GM23338 (cell line): ENCODE results near the gene IRGC. TPM values are rescaled to one million over a fixed set of nuclear protein-coding genes. Genes with fewer than 3 reads are reported as not detected.

Source experiments
- ATAC-seq: fragments of 200-7000 bp; cut with Tn5 transposase; 3 replicates; pipeline ENCODE4 v1.9.1; 2020
- DNase-seq: peaks from one replicate; pipeline ENCODE4 v3.0.0-alpha.2; 2015; ENCODE audit warnings: low spot score
- H2AFZ ChIP-seq: fragments of 200-600 bp; sonication (generic); 2 replicates; pipeline ENCODE4 v1.8.0; 2016; ENCODE audit warnings: antibody characterized with exemption, mild to moderate bottlenecking, moderate library complexity
- H3F3A ChIP-seq: fragments of 200-600 bp; sonication (generic); replicated peaks from 2 replicates; pipeline ENCODE4 v1.8.0; 2017; ENCODE audit warnings: antibody characterized with exemption, mixed run types, low read depth
- H3K27ac ChIP-seq: fragments of 200-600 bp; sonication (generic); 2 replicates; pipeline ENCODE4 v1.6.1; 2016; ENCODE audit warnings: low read depth
- H3K27me3 ChIP-seq: fragments of 200-600 bp; sonication (generic); 2 replicates; pipeline ENCODE4 v1.8.0; 2016; ENCODE audit warnings: mild to moderate bottlenecking, mixed run types, moderate library complexity; ENCODE audit not compliant: insufficient read depth
- H3K36me3 ChIP-seq: fragments of 200-600 bp; sonication (generic); 2 replicates; pipeline ENCODE4 v1.8.0; 2016; ENCODE audit warnings: mild to moderate bottlenecking; ENCODE audit not compliant: insufficient read depth
- H3K4me1 ChIP-seq: fragments of 200-600 bp; sonication (generic); 2 replicates; pipeline ENCODE4 v1.8.0; 2016; ENCODE audit warnings: mild to moderate bottlenecking, moderate library complexity; ENCODE audit not compliant: insufficient read depth
- H3K4me2 ChIP-seq: fragments of 200-600 bp; sonication (generic); 2 replicates; pipeline ENCODE4 v1.7.1; 2017; ENCODE audit warnings: mixed run types
- H3K4me3 ChIP-seq: fragments of 200-600 bp; sonication (generic); 2 replicates; pipeline ENCODE4 v1.6.1; 2016; ENCODE audit warnings: mixed run types
- H3K79me2 ChIP-seq: fragments of 200-600 bp; sonication (generic); replicated peaks from 2 replicates; pipeline ENCODE4 v1.8.0; 2017; ENCODE audit warnings: mild to moderate bottlenecking; ENCODE audit not compliant: insufficient read depth
- H3K9me2 ChIP-seq: fragments of 200-600 bp; sonication (generic); 2 replicates; pipeline ENCODE4 v1.8.0; 2017; ENCODE audit not compliant: insufficient read depth
- H4K20me1 ChIP-seq: fragments of 200-600 bp; sonication (generic); replicated peaks from 2 replicates; pipeline ENCODE4 v1.8.0; 2017; ENCODE audit warnings: mild to moderate bottlenecking; ENCODE audit not compliant: insufficient read depth
- H3K27ac Mint-ChIP-seq: 2 replicates; pipeline ENCODE4 v1.8.0; 2020; ENCODE audit warnings: inconsistent platforms, mild to moderate bottlenecking, moderate library complexity, mixed read lengths
- H3K27me3 Mint-ChIP-seq: 3 replicates; pipeline ENCODE4 v1.8.0; 2022; ENCODE audit warnings: low read depth, mild to moderate bottlenecking, moderate library complexity, mixed read lengths, inconsistent platforms; ENCODE audit not compliant: insufficient read depth, poor library complexity
- H3K36me3 Mint-ChIP-seq: 3 replicates; pipeline ENCODE4 v1.8.0; 2021; ENCODE audit warnings: low read depth, mild to moderate bottlenecking, inconsistent platforms, moderate library complexity, mixed read lengths
- H3K4me1 Mint-ChIP-seq: 3 replicates; pipeline ENCODE4 v1.8.0; 2020; ENCODE audit warnings: mild to moderate bottlenecking, inconsistent platforms, mixed read lengths
- H3K4me3 Mint-ChIP-seq: 3 replicates; pipeline ENCODE4 v1.8.0; 2021; ENCODE audit warnings: moderate library complexity, mild to moderate bottlenecking, inconsistent platforms, mixed read lengths
- H3K9me3 Mint-ChIP-seq: 3 replicates; pipeline ENCODE4 v1.8.0; 2020; ENCODE audit warnings: moderate library complexity, mild to moderate bottlenecking, inconsistent platforms, mixed read lengths
- POLR2AphosphoS5 ChIP-seq: IDR thresholded peaks from 2 replicates; pipeline ENCODE4 v1.6.1; 2016; ENCODE audit warnings: antibody characterized with exemption, low read depth
- STAT1 ChIP-seq: IDR thresholded peaks from one replicate; pipeline ENCODE4 v1.6.1; 2016; ENCODE audit warnings: antibody characterized with exemption; ENCODE audit not compliant: unreplicated experiment
- ZNF114 ChIP-seq: fragments of 250-450 bp; sonication (Bioruptor Pico); IDR thresholded peaks from 2 replicates; pipeline ENCODE4 v1.5.0; 2020; ENCODE audit warnings: mild to moderate bottlenecking, moderate library complexity
- ZNF331 ChIP-seq: fragments of 250-450 bp; sonication (Bioruptor Pico); IDR thresholded peaks from 2 replicates; pipeline ENCODE4 v1.5.0; 2020; ENCODE audit warnings: low read depth, mild to moderate bottlenecking, moderate library complexity
- ZNF462 ChIP-seq: fragments of 250-450 bp; sonication (Bioruptor Pico); IDR thresholded peaks from 2 replicates; pipeline ENCODE4 v1.5.0; 2020; ENCODE audit warnings: mild to moderate bottlenecking, moderate library complexity
- polyA plus RNA-seq: library from polyadenylated mRNA; unstranded; fragments of >200 nt; fragmentation: Nextera tagmentation; extraction: Ambion mirVana; gene quantifications from 2 replicates; pipeline ENCODE4 v1.2.1, GENCODE V29; 2016
- total RNA-seq: library from RNA; depleted of rRNA; stranded (reverse); fragments of >200 nt; shearing (Covaris generic); gene quantifications from 2 replicates; pipeline ENCODE4 v1.2.3, GENCODE V29; 2014
- TF ChIP-seq, protein P1 (sequence below): IDR thresholded peaks from one replicate; pipeline ENCODE4 v1.6.1; 2018; ENCODE audit warnings: antibody characterized with exemption; ENCODE audit not compliant: unreplicated experiment

IRGC gene
- total and polyA plus RNA-seq, 2 experiments from 2014 or later: not detected

GRCh38 chr19:43705729-43706128 lies 10.1 kb upstream of the IRGC start:
- H3K4me2 ChIP-seq: no peak overlapping the region
- H3K27ac ChIP-seq: no peak overlapping the region
- Mint-ChIP-seq H3K27ac (no peak overlapping the region), H3K27me3 (peaks cover 9% of the 10 kb centered on the region), H3K4me3 (no peak overlapping the region), H3K36me3 (peaks cover 3% of the 10 kb centered on the region; the same call in 2 of the 3 replicates), H3K4me1 (no peaks in the 10 kb centered on the region; the same call in 2 of the 3 replicates), H3K9me3 (peaks cover 12% of the 10 kb centered on the region)
- no peaks in the 10 kb centered on the region for H3K4me1 ChIP-seq
- no peak for ATAC-seq
- no peaks in the 10 kb centered on the region for H4K20me1 ChIP-seq
- no peak for DNase-seq
- TF ChIP-seq STAT1 (no peak), ZNF462 (CRISPR knock-in tag) (no peak), ZNF114 (CRISPR knock-in tag) (no peak), POLR2AphosphoS5 (no peak), ZNF331 (CRISPR knock-in tag) (no peak)
- TF ChIP-seq, protein P1, sequence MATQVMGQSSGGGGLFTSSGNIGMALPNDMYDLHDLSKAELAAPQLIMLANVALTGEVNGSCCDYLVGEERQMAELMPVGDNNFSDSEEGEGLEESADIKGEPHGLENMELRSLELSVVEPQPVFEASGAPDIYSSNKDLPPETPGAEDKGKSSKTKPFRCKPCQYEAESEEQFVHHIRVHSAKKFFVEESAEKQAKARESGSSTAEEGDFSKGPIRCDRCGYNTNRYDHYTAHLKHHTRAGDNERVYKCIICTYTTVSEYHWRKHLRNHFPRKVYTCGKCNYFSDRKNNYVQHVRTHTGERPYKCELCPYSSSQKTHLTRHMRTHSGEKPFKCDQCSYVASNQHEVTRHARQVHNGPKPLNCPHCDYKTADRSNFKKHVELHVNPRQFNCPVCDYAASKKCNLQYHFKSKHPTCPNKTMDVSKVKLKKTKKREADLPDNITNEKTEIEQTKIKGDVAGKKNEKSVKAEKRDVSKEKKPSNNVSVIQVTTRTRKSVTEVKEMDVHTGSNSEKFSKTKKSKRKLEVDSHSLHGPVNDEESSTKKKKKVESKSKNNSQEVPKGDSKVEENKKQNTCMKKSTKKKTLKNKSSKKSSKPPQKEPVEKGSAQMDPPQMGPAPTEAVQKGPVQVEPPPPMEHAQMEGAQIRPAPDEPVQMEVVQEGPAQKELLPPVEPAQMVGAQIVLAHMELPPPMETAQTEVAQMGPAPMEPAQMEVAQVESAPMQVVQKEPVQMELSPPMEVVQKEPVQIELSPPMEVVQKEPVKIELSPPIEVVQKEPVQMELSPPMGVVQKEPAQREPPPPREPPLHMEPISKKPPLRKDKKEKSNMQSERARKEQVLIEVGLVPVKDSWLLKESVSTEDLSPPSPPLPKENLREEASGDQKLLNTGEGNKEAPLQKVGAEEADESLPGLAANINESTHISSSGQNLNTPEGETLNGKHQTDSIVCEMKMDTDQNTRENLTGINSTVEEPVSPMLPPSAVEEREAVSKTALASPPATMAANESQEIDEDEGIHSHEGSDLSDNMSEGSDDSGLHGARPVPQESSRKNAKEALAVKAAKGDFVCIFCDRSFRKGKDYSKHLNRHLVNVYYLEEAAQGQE: no peak
- H3F3A ChIP-seq: no peaks in the 10 kb centered on the region
- no peaks in the 10 kb centered on the region for H3K27me3 ChIP-seq
- no peaks in the 10 kb centered on the region for H3K79me2 ChIP-seq
- H2AFZ ChIP-seq: no peak overlapping the region
- no peak overlapping the region for H3K4me3 ChIP-seq
- H3K36me3 ChIP-seq: no peaks in the 10 kb centered on the region
- no peaks in the 10 kb centered on the region for H3K9me2 ChIP-seq
